CD4-positive, alpha-beta T cell (primary cell): ENCODE measurements around the gene TANC2. TPM values are rescaled to one million over a fixed set of nuclear protein-coding genes. Genes with fewer than 3 reads are reported as not detected.

Experiments
- ATAC-seq: fragments of 200-7000 bp; cut with Tn5 transposase; one replicate; pipeline ENCODE4 v1.10.0; 2022; ENCODE audit warnings: mild to moderate bottlenecking; ENCODE audit not compliant: poor library complexity
- CTCF ChIA-PET: fragments of 350-600 bp; sonication (Branson Sonifier 250); formaldehyde crosslinking; loops from one replicate; lab custom pipeline; 2021; ENCODE audit warnings: antibody characterized with exemption, inconsistent platforms; lab: Charles Lee
- POLR2A ChIA-PET: fragments of 350-600 bp; sonication (Branson Sonifier 250); formaldehyde crosslinking; loops from one replicate; lab custom pipeline; 2021; ENCODE audit warnings: antibody characterized with exemption, inconsistent platforms; lab: Charles Lee
- DNase-seq, 14 experiments: peaks; one replicate each; pipeline ENCODE4 v3.0.0-alpha.2; 2013 to 2020; ENCODE audit warnings: mixed read lengths in 2 of 14
- H3K27ac ChIP-seq, 2 donors: one replicate each; pipeline versions ENCODE4 v1.5.1 to v1.7.0; 2013; ENCODE audit warnings: low read length in 2 of 2, low read depth in 1 of 2, mild to moderate bottlenecking in 1 of 2
- H3K27me3 ChIP-seq, 2 experiments: 1 replicate in 1 of 2; 2 replicates in 1 of 2; pipeline versions ENCODE4 v1.6.1 to v1.7.0; 2013; ENCODE audit warnings: low read length in 2 of 2, control low read depth in 1 of 2, mild to moderate bottlenecking in 1 of 2, moderate library complexity in 1 of 2; ENCODE audit not compliant: insufficient read depth in 2 of 2, control insufficient read depth in 1 of 2
- H3K36me3 ChIP-seq: one replicate; pipeline ENCODE4 v1.6.1; 2013; ENCODE audit warnings: low read length, control low read depth; ENCODE audit not compliant: insufficient read depth
- H3K4me1 ChIP-seq: one replicate; pipeline ENCODE4 v1.6.1; 2013; ENCODE audit warnings: low read length, control low read depth; ENCODE audit not compliant: insufficient read depth
- H3K4me3 ChIP-seq: one replicate; pipeline ENCODE4 v1.5.1; 2013; ENCODE audit warnings: mild to moderate bottlenecking, low read length, moderate library complexity
- H3K9me3 ChIP-seq, 2 experiments: 1 replicate in 1 of 2; 2 replicates in 1 of 2; pipeline versions ENCODE4 v1.6.1 to v1.7.0; 2013; ENCODE audit warnings: low read length in 2 of 2, mild to moderate bottlenecking in 2 of 2, control low read depth in 1 of 2, moderate library complexity in 1 of 2; ENCODE audit not compliant: control insufficient read depth in 1 of 2, insufficient read depth in 1 of 2
- H3K27ac Mint-ChIP-seq: one replicate; pipeline ENCODE4 v1.8.0; 2020; ENCODE audit warnings: mixed read lengths
- H3K27me3 Mint-ChIP-seq: one replicate; pipeline ENCODE4 v1.8.0; 2021; ENCODE audit warnings: mixed read lengths
- H3K36me3 Mint-ChIP-seq: one replicate; pipeline ENCODE4 v1.8.0; 2021; ENCODE audit warnings: low read depth, mixed read lengths
- H3K4me1 Mint-ChIP-seq: one replicate; pipeline ENCODE4 v1.8.0; 2021; ENCODE audit warnings: low read depth, mixed read lengths
- H3K4me3 Mint-ChIP-seq: one replicate; pipeline ENCODE4 v1.8.0; 2020; ENCODE audit warnings: mild to moderate bottlenecking, mixed read lengths
- H3K9me3 Mint-ChIP-seq: one replicate; pipeline ENCODE4 v1.8.0; 2020; ENCODE audit warnings: mixed read lengths
- CTCF ChIP-seq: fragments of 200-600 bp; IDR thresholded peaks from one replicate; pipeline ENCODE4 v1.8.0; 2022; ENCODE audit warnings: antibody characterized with exemption, mild to moderate bottlenecking
- intact Hi-C, 2 experiments: fragments of 100-400 bp; cut with DNase I in 1 of 2; cut with micrococcal nuclease in 1 of 2; formaldehyde crosslinking; loops; one replicate each; pipeline versions ENCODE4 v1.15.1 to v1.9.0; 2023 to 2025; cut with DNase I, micrococcal nuclease
- total RNA-seq, 174 experiments: library from RNA in 2 of 174; stranded (reverse) in 2 of 174; gene quantifications; one replicate each; pipeline ENCODE4 v1.2.3 and lab custom pipeline; 2021 to 2026

TANC2 gene
- total RNA-seq, 2 experiments from 2014 or later, result 29.1 to 33.7 TPM

- Histone ChIP-seq H3K9me3 (no peaks in the 10 kb centered on the region), H3K36me3 (no peaks in the 10 kb centered on the region), H3K4me1 (no peaks in the 10 kb centered on the region), H3K4me3 (no peak overlapping the region), H3K27ac (no peak overlapping the region), H3K27me3 (no peaks in the 10 kb centered on the region)
- ATAC-seq (peak; percentile 26), DNase-seq (peak in 4 of 14 experiments; percentile 4 to 41 (median 30))
- POLR2A ChIA-PET, result interaction anchor here (0.8 kb wide), 1 partner anchor 411 kb away, joined by 3 read pairs; no protein-coding TSS in a partner anchor
- no peaks in the 10 kb centered on the region for H3K9me3 Mint-ChIP-seq
- peak; percentile 16 for TF ChIP-seq CTCF
- no peak overlapping the region for H3K27ac Mint-ChIP-seq
- CTCF ChIA-PET, result interaction anchor here (1.0 kb wide), 2 partner anchors 11 to 64 kb away, joined by 3 read pairs; no protein-coding TSS in a partner anchor
- intact Hi-C loops, result no loop called here
- peaks cover 39% of the 10 kb centered on the region for H3K4me1 Mint-ChIP-seq
- no peaks in the 10 kb centered on the region for H3K36me3 Mint-ChIP-seq
- no peaks in the 10 kb centered on the region for H3K27me3 Mint-ChIP-seq
- H3K4me3 Mint-ChIP-seq, result no peak overlapping the region
These were observed 29.4 kb downstream of the TANC2 start for GRCh38 chr17:62995377-62995885.

- no peak for TF ChIP-seq CTCF
- Histone ChIP-seq H3K36me3 (no peaks in the 10 kb centered on the region), H3K27ac (no peak overlapping the region), H3K27me3 (no peaks in the 10 kb centered on the region), H3K4me3 (no peak overlapping the region), H3K9me3 (no peaks in the 10 kb centered on the region), H3K4me1 (no peaks in the 10 kb centered on the region)
- ATAC-seq (no peak), DNase-seq (no peak)
- peaks cover 34% of the 10 kb centered on the region for H3K4me1 Mint-ChIP-seq
- no peak overlapping the region for H3K27ac Mint-ChIP-seq
- ChIA-PET POLR2A (no interaction called here), CTCF (interaction anchor here (1.0 kb wide), 2 partner anchors 10 to 63 kb away, joined by 3 read pairs; no protein-coding TSS in a partner anchor)
- H3K9me3 Mint-ChIP-seq, result no peaks in the 10 kb centered on the region
- no peak overlapping the region for H3K4me3 Mint-ChIP-seq
- intact Hi-C loops, result no loop called here
- H3K27me3 Mint-ChIP-seq, result no peaks in the 10 kb centered on the region
- H3K36me3 Mint-ChIP-seq, result no peaks in the 10 kb centered on the region
These were observed 30.2 kb downstream of the TANC2 start for GRCh38 chr17:62996221-62996620.

GRCh38 chr17:62998166-62998565 lies 32.1 kb downstream of the TANC2 start:
- no peak for ATAC-seq
- Mint-ChIP-seq H3K4me3 (no peak overlapping the region), H3K36me3 (no peaks in the 10 kb centered on the region), H3K9me3 (no peaks in the 10 kb centered on the region), H3K27me3 (no peaks in the 10 kb centered on the region), H3K27ac (no peak overlapping the region), H3K4me1 (peaks cover 28% of the 10 kb centered on the region)
- Histone ChIP-seq H3K27me3 (no peaks in the 10 kb centered on the region), H3K36me3 (no peaks in the 10 kb centered on the region), H3K9me3 (no peaks in the 10 kb centered on the region), H3K4me1 (no peaks in the 10 kb centered on the region), H3K27ac (no peak overlapping the region), H3K4me3 (no peak overlapping the region)
- CTCF ChIA-PET, result no interaction called here
- POLR2A ChIA-PET, result no interaction called here
- TF ChIP-seq CTCF, result no peak
- intact Hi-C loops, result no loop called here
- no peak for DNase-seq
